ENCODE measurements around the gene PLTP.

PLTP gene

DNA sequence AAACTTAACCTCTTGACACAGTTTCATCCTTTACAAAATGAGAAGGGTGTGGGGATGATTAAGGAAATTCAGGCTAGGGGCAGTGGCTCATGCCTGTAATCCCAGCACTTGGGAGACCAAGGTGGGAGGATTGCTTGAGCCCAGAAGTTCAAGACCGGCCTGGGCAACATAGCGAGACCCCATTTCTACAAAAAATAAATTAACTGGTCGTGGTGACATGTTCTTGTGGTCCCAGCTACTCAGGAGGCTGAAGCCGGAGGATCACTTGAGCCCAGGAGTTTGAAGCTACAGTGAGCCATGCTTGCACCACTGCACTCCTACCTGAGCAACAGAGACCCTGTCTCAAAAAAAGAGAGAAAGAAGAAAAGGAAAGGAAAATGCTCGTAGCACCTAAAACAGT, 45.5 kb downstream of the PLTP start:
- Histone ChIP-seq H3K27me3 (replicated peaks) (no peaks in the 10 kb centered on the region), H3K4me3 (ENCODE audit: low read depth, low read length) (no peak overlapping the region), H3K36me3 (replicated peaks) (no peaks in the 10 kb centered on the region), H3K27ac (no peak overlapping the region)
- TF ChIP-seq, protein P1, sequence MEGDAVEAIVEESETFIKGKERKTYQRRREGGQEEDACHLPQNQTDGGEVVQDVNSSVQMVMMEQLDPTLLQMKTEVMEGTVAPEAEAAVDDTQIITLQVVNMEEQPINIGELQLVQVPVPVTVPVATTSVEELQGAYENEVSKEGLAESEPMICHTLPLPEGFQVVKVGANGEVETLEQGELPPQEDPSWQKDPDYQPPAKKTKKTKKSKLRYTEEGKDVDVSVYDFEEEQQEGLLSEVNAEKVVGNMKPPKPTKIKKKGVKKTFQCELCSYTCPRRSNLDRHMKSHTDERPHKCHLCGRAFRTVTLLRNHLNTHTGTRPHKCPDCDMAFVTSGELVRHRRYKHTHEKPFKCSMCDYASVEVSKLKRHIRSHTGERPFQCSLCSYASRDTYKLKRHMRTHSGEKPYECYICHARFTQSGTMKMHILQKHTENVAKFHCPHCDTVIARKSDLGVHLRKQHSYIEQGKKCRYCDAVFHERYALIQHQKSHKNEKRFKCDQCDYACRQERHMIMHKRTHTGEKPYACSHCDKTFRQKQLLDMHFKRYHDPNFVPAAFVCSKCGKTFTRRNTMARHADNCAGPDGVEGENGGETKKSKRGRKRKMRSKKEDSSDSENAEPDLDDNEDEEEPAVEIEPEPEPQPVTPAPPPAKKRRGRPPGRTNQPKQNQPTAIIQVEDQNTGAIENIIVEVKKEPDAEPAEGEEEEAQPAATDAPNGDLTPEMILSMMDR (IDR thresholded peaks at IDR 0.05; ENCODE audit: low read depth, low read length, missing control alignments) = no peak
- in situ Hi-C loops (cut with HindIII; ENCODE audit: low pct_ligation_motif_present, low sequenced_read_pairs) = no loop called here
- no peak for DNase-seq

DNA sequence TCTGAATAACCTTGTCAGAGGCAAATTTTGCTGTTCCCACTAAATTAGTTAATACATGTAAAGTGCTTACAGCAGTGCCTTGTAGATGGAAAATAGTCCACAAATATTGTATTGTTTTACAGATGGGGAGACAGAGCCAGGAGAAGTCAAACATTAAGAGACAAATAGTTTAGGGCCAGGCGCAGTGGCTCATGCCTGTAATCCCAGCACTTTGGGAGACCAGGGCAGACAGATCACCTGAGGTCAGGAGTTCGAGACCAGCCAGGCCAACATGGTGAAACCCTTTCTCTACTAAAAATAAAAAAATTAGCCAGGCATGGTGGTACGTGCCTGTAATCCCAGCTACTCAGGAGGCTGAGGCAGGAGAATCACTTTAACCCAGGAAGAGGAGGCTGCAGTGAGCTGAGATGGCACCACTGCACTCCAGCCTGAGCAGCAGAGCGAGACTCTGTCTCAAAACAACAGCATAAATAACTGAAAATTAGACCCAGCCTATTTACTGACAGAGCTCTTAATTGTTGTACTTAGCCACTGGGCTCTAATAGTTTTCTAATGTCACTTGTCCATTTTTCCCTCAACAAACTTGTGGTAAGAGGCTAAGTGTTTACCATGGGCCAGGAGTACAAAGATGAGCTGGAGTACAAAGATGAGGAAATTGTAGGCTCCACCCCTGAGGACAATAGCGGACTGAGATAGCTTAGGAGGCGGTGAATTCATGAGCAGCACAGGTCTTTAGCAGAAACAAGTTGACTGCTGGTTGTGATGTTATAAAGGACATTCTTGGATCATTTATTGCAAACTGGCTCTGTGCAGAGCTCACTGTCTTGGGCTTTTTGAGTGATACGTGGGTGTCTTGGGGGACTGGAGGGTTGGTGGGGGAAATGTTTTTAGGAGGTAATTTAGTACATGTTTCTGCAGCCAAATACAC, 48.1 kb downstream of the PLTP start:
- H3K4me3 ChIP-seq (ENCODE audit: low read depth, low read length) = no peak overlapping the region
- no peak for DNase-seq
- H3K36me3 ChIP-seq (replicated peaks) = no peaks in the 10 kb centered on the region
- no peaks in the 10 kb centered on the region for H3K27me3 ChIP-seq (replicated peaks)
- TF ChIP-seq, protein P1 (IDR thresholded peaks at IDR 0.05; ENCODE audit: low read depth, low read length, missing control alignments) = no peak
- in situ Hi-C loops (cut with HindIII; ENCODE audit: low pct_ligation_motif_present, low sequenced_read_pairs) = no loop called here
- no peak overlapping the region for H3K27ac ChIP-seq

DNA sequence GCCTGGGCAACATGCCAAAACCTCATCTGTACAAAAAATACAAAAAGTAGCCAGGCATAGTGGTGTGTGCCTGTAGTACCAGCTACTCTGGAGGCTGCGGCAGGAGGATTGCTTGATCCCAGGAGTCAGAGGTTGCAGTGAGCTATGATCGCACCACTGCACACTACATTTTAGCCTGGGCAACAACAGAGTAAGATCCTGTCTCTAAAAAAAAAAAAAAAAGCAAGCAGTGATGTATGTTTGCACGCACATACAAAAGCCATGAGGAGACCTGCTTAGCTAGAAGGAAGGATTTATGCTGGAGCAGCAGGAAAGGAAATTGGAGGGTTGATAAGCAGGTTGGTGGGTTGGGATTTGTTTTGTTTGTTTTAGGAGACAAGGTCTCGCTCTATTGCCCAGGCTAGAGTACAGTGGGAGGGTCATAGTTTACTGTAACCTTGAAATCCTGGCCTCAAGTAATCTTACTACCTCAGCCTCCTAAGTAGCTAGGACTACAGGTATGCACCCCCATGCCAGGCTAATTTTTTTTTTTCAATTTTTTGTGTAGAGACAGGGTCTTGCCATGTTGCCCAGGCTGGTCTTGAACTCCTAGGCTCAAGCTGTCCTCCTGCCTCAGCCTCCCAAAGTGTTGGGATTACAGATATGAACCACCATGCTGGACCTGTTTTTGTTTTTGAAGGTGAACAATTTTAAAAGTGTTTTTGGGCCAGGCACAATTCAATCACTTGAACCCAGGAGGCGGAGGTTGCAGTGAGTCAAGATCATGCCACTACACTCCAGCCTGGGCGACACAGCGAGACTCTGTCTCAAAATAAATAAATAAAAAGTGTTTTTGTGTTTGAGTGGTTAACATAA, 50.5 kb downstream of the PLTP start:
- no peak for DNase-seq
- TF ChIP-seq, protein P1 (IDR thresholded peaks at IDR 0.05; ENCODE audit: low read depth, low read length, missing control alignments) = no peak
- no peak overlapping the region for H3K4me3 ChIP-seq (ENCODE audit: low read depth, low read length)
- H3K36me3 ChIP-seq (replicated peaks) = no peaks in the 10 kb centered on the region
- H3K27ac ChIP-seq = no peak overlapping the region
- in situ Hi-C loops (cut with HindIII; ENCODE audit: low pct_ligation_motif_present, low sequenced_read_pairs) = no loop called here
- H3K27me3 ChIP-seq (replicated peaks) = no peaks in the 10 kb centered on the region

DNA sequence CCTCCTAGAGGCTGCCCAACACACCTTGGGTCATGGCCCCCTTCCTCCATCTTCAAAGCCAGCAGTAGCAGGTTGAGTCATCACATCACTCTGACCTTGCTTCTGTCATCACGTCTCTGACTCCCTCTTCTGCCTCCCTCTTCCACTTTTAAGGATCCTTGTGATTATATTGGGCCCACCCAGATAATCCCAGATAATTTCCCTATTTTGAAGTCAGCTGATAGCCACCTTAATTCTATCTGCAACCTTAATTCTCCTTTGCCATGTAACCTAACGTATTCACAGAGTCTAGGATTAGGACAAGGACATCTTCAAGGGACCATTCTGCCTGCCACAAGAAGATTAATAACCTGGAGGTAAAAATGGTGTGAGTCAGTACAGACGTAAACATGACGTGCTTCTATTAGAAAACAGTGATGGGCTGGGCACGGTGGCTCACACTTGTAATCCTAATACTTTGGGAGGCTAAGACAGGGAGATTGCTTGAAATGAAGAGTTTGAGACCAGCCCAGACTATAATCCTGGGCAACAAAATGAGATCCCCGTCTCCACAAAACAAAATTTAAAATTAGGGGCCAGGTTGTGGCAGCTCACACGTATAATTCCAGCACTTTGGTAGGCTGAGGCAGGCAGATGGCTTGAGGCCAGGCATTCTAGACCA, 51.3 kb downstream of the PLTP start:
- in situ Hi-C loops (cut with HindIII; ENCODE audit: low pct_ligation_motif_present, low sequenced_read_pairs) = no loop called here
- Histone ChIP-seq H3K27ac (no peak overlapping the region), H3K36me3 (replicated peaks) (no peaks in the 10 kb centered on the region), H3K27me3 (replicated peaks) (no peaks in the 10 kb centered on the region), H3K4me3 (ENCODE audit: low read depth, low read length) (no peak overlapping the region)
- TF ChIP-seq, protein P1 (IDR thresholded peaks at IDR 0.05; ENCODE audit: low read depth, low read length, missing control alignments) = no peak
- DNase-seq = no peak

DNA sequence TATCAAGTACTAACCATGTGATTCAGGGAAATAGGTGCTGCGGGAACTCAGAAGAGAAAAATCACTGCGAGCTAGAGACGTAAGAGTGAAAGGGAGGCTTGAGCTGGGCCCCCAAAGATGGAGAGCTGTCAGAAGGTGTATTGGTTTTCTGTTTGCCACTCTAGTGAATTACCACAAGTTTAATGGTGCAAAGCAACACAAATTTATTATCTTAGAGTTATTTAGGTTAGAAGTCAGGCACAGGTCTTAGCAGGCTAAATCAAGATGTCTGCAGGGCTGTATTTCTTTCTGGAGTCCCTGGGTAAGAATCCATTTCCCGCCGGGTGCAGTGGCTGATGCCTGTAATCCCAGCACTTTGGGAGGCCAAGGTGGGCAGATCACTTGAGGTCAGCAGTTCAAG, 52.0 kb downstream of the PLTP start:
- in situ Hi-C loops (cut with HindIII; ENCODE audit: low pct_ligation_motif_present, low sequenced_read_pairs) = no loop called here
- no peak for DNase-seq
- Histone ChIP-seq H3K36me3 (replicated peaks) (no peaks in the 10 kb centered on the region), H3K27me3 (replicated peaks) (no peaks in the 10 kb centered on the region), H3K27ac (no peak overlapping the region), H3K4me3 (ENCODE audit: low read depth, low read length) (no peak overlapping the region)
- TF ChIP-seq, protein P1 (IDR thresholded peaks at IDR 0.05; ENCODE audit: low read depth, low read length, missing control alignments) = no peak

All from brain microvascular endothelial cell (primary cell).